GM21528 (cell line): ENCODE results near the gene ZNF316.

Experiments
- ATAC-seq: cut with Tn5 transposase; IDR thresholded peaks from one replicate; pipeline ENCODE4 v1.9.1; 2021; ENCODE audit warnings: mild to moderate bottlenecking, moderate library complexity; ENCODE audit not compliant: unreplicated experiment, low FRiP score

Gene ZNF316

DNA sequence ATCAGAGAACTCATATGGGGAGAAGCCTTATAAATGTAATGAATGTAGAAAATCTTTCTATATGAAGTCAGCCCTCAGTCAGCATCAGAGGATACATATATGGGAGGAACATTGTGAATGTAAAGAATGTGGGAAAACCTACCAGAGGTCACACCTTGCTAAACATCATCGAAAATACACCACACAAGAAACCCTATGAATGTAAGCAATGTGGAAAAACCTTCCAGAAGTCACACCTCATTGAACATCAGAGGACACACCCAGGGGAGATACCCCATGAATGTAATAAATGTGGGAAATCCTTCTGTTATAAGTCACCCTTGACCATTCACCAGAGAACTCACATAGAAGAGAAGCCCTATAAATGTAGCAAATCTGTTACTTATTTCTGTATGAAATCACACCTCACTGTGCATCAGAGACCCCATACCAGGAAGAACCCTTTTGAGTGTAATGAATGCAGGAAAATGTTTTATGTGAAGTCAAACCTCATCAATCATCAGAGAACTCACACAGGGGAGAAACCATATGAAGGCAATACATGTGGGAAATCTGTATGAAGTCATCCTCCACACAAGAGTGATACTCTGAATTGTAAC, 38.8 kb downstream of the ZNF316 start:
- no peak for ATAC-seq

DNA sequence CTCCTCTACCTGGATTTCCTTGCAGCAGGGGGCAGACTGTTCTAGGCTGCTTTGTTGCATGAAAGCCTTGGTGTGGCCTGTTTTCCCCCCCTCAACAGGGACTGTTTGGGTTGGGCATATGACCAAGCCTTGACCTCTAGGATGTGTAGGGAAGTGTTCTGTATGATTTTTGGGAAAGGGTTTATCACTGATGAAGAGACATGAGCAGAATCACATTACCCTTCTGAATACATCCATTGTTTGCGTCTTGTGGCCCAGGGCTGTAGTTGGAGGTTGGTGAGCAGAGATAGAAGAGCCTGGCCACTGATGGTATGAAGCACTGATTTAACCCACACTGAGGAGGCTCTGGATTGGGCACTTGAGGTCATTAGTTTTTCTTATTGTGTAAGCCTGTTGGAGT, 43.0 kb downstream of the ZNF316 start:
- no peak for ATAC-seq

DNA sequence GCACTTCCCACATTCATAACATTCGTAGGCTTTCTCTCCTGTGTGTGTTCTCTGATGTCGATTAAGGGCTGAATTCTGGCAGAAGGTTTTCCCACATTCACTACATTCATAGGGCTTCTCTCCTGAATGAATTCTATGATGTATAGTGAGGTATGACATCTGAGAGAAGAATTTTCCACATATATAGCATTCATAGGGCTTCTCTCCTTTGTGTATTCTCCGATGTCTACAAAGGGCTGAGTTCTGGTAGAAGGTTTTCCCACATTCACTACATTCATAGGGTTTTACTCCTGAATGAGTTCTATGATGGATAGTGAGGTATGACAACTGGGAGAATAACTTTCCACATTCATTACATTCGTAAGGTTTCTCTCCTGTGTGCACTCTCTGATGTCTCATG, 54.0 kb downstream of the ZNF316 start:
- no peak for ATAC-seq

DNA sequence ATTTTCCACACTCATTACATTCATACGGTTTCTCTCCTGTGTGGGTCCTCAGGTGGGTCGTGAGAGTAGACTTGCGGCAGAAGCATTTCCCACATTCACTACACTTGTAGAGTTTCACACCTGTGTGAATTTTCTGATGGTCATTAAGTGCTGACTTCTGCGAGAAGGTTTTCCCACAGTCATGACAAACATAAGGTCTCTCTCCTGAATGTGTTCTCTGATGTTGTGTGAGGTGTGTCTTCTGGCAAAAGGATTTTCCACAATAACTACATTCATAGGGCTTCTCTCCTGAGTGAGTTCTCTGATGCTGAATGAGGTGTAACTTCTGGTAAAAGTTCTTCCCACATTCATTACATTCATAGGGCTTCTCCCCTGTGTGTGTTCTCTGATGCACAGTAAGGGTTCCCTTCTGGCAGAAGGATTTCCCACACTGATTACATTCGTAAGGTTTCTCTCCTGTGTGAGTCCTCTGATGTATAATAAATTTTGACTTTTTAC, 54.5 kb downstream of the ZNF316 start:
- no peak for ATAC-seq

DNA sequence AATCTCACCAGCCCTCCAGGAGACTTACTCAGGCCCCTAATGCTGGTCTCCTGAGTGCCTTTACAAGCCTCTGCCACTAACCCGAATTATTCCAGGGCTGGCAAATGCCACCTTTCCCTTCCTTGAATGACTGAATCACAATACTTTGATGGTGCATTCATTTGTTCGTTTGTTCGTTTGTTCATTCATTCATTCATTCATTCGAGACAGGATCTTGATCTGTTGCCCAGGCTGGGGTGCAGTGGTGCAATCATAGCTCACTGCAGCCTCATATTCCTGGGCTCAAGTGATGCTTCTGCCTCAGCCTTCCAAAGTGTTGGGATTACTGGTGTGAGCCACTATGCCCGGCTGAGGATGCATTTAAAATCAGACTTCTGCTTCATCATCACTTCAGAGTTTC, 63.7 kb downstream of the ZNF316 start:
- no peak for ATAC-seq

DNA sequence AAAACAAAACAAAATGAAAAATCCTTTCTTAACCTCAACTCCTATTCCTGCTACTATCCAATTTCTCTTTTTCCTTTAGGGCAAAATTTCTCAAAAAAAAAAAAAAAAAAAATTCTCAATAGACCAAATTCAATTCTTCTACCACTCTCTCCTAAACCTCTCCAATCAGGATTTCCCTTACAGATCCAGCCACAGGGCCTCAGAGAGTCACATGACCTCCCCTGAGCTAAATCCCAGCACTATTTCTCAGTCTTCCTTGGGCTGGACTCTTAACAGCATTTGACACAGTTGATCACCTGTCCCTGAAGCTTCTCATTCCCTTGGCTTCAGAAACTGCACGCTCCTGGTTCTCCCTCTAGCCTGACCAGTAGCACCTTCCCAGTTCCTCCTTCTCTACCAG, 64.7 kb downstream of the ZNF316 start:
- ATAC-seq, result no peak
